K562 (cell line): ENCODE results near the gene IMPA2. TPM values are rescaled to one million over a fixed set of nuclear protein-coding genes. Genes with fewer than 3 reads are reported as not detected.

ENCODE experiments used
- ATAC-seq: fragments of 200-7000 bp; cut with Tn5 transposase; 3 replicates; pipeline ENCODE4 v1.9.1; 2020; ENCODE audit warnings: moderate library complexity
- BruUV-seq: library from RNA; stranded (reverse); fragments of 400-500 nt; replicated peaks from 2 replicates; lab custom pipeline; 2021; lab: Mats Ljungman, UMichigan
- CTCF ChIA-PET: fragments of 300-600 bp; formaldehyde crosslinking; extraction: SDS; loops from one replicate; lab custom pipeline; 2021; ENCODE audit warnings: low intra/inter-chr PET ratio; lab: Yijun Ruan, JAX
- POLR2A ChIA-PET: fragments of 300-600, 350-650 bp; sonication (Branson Sonifier 250); formaldehyde crosslinking; extraction: SDS; loops from one replicate; lab custom pipeline; 2021; ENCODE audit warnings: antibody characterized with exemption, inconsistent platforms; lab: Yijun Ruan, JAX
- DNase-seq, 4 experiments: peaks; one replicate each; pipeline versions ENCODE4 v3.0.0 to v3.0.0-alpha.2; 2011 to 2018; ENCODE audit warnings: low spot score in 3 of 4, mixed read lengths in 3 of 4; ENCODE audit errors: extremely low read depth in 1 of 4
- FAIRE-seq: peaks from 2 replicates; lab custom pipeline; 2011; peaks lifted over from hg19 to GRCh38; lab: Jason Lieb, UNC
- H2AFZ ChIP-seq: 2 replicates; pipeline ENCODE4 v1.6.0; 2011; ENCODE audit warnings: low read depth, low read length, control low read depth, inconsistent platforms
- H3K27ac ChIP-seq: fragments of 200-600 bp; 3 replicates; pipeline ENCODE4 v1.8.0; 2011; ENCODE audit warnings: low read depth, mild to moderate bottlenecking, control low read depth, inconsistent platforms, low read length, moderate library complexity, mixed read lengths; ENCODE audit errors: extremely low read depth
- H3K27me3 ChIP-seq, 2 experiments: fragments of 300-600 bp in 1 of 2; 2 replicates in 1 of 2; 3 replicates in 1 of 2; pipeline versions ENCODE4 v1.6.0 to v1.8.0; 2011; ENCODE audit warnings: inconsistent platforms in 2 of 2, low read length in 2 of 2, mild to moderate bottlenecking in 1 of 2, mixed read lengths in 1 of 2, moderate library complexity in 1 of 2; ENCODE audit not compliant: control insufficient read depth in 2 of 2, insufficient read depth in 2 of 2
- H3K36me3 ChIP-seq: fragments of 300-600 bp; 3 replicates; pipeline ENCODE4 v1.8.0; 2011; ENCODE audit warnings: mild to moderate bottlenecking, low read length, inconsistent platforms; ENCODE audit not compliant: control insufficient read depth, insufficient read depth
- H3K4me1 ChIP-seq, 2 experiments: fragments of 200-600 bp in 1 of 2; replicated peaks in 1 of 2; 2 replicates in 1 of 2; 3 replicates in 1 of 2; pipeline versions ENCODE4 v1.5.1 to v1.8.0; 2011; ENCODE audit warnings: inconsistent platforms in 2 of 2, low read length in 2 of 2, mild to moderate bottlenecking in 1 of 2, mixed read lengths in 1 of 2, moderate library complexity in 1 of 2; ENCODE audit not compliant: control insufficient read depth in 2 of 2, insufficient read depth in 2 of 2
- H3K4me2 ChIP-seq: 2 replicates; pipeline ENCODE4 v1.6.1; 2011; ENCODE audit warnings: low read length, control low read depth, inconsistent platforms, mixed read lengths; ENCODE audit not compliant: insufficient read depth
- H3K4me3 ChIP-seq: fragments of 200-600 bp; sonication (generic), shearing (Covaris generic); 2 replicates; pipeline ENCODE4 v1.5.1; 2016; ENCODE audit warnings: control low read depth, inconsistent platforms
- H3K79me2 ChIP-seq: fragments of 200-600 bp; 3 replicates; pipeline ENCODE4 v1.8.0; 2011; ENCODE audit warnings: low read length, inconsistent platforms; ENCODE audit not compliant: control insufficient read depth, insufficient read depth
- H3K9ac ChIP-seq, 2 experiments: 2 replicates each; pipeline versions ENCODE4 v1.6.0 to v1.6.1; 2011; ENCODE audit warnings: low read depth in 2 of 2, low read length in 2 of 2, control low read depth in 1 of 2, inconsistent platforms in 1 of 2, mild to moderate bottlenecking in 1 of 2, mixed read lengths in 1 of 2; ENCODE audit not compliant: insufficient read depth in 1 of 2
- H3K9me1 ChIP-seq: one replicate; pipeline ENCODE4 v1.6.0; 2011; ENCODE audit warnings: inconsistent platforms, mild to moderate bottlenecking, low read length, moderate library complexity; ENCODE audit not compliant: control insufficient read depth, insufficient read depth
- H3K9me3 ChIP-seq: replicated peaks from 2 replicates; pipeline ENCODE4 v1.5.1; 2011; ENCODE audit warnings: low read depth, low read length, inconsistent platforms; ENCODE audit not compliant: control insufficient read depth, insufficient read depth
- H4K20me1 ChIP-seq: replicated peaks from 2 replicates; pipeline ENCODE4 v1.6.1; 2011; ENCODE audit warnings: low read length, inconsistent platforms, mixed read lengths; ENCODE audit not compliant: control insufficient read depth, insufficient read depth
- ZNF318 ChIP-seq, 2 experiments: fragments of 450-650 bp; IDR thresholded peaks; 2 replicates each; pipeline ENCODE4 v1.6.1; 2016; ENCODE audit warnings: mild to moderate bottlenecking in 2 of 2, borderline replicate concordance in 1 of 2, low read depth in 1 of 2, moderate library complexity in 1 of 2
- WGBS: fragments of 100-300 bp; shearing (Covaris generic); methylation state at CpG from one replicate; pipeline ENCODE4 v1.1.6; 2016; ENCODE audit warnings: low coverage, mixed read lengths; ENCODE audit not compliant: insufficient coverage; ENCODE audit errors: missing lambda C conversion rate; 5-methylcytosine and 5-hydroxymethylcytosine counted together
- in situ Hi-C: fragments of 300-500 bp; cut with MboI; formaldehyde crosslinking; loops from 4 replicates; pipeline ENCODE4 v1.15.0; 2018; ENCODE audit warnings: inconsistent platforms, mixed read lengths
- intact Hi-C: fragments of 100-400 bp; cut with micrococcal nuclease; formaldehyde crosslinking; loops from 2 replicates; pipeline ENCODE4 v1.14.2; 2022
- polyA plus RNA-seq, 8 experiments: library from polyadenylated mRNA; depleted of rRNA in 4 of 8; stranded (reverse) in 5 of 8; unstranded in 3 of 8; fragments of >200 nt; fragmentation: Nextera tagmentation in 2 of 8; fragmentation: Illumina TruSeq in 1 of 8; extraction: Ambion mirVana in 2 of 8; extraction: Trizol in 1 of 8; gene quantifications; 2 replicates each; pipeline versions ENCODE4 v1.2.1 to v1.2.3, GENCODE V29; 2011 to 2014; ENCODE audit warnings: inconsistent platforms in 1 of 8, missing spikeins in 1 of 8
- total RNA-seq, 7 experiments: library from RNA; depleted of rRNA in 6 of 7; stranded (reverse); fragments of >200 nt in 6 of 7; fragmentation: Illumina TruSeq in 2 of 7; extraction: Trizol in 2 of 7; gene quantifications; 2 replicates each; pipeline versions ENCODE4 v1.2.1 to v1.2.3, GENCODE V29; 2011 to 2021; ENCODE audit warnings: low replicate concordance in 1 of 7

IMPA2 gene
- total and polyA plus RNA-seq, 9 of the 15 experiments (the other 6 are each of a cell fraction or from before 2014, with no cell fraction given), result 0.62 to 11.3 (median 5.7) TPM

- Histone ChIP-seq H2AFZ (no peak overlapping the region), H3K36me3 (no peaks in the 10 kb centered on the region), H3K9ac (no peak overlapping the region), H3K4me3 (no peak overlapping the region), H3K9me1 (no peaks in the 10 kb centered on the region), H3K4me2 (no peak overlapping the region), H3K79me2 (no peaks in the 10 kb centered on the region), H3K4me1 (no peaks in the 10 kb centered on the region), H3K27me3 (peaks cover 4 to 13% of the 10 kb centered on the region in 2 experiments; a peak in 4 of 5 replicates), H3K27ac (no peak overlapping the region), H3K9me3 (no peaks in the 10 kb centered on the region), H4K20me1 (no peaks in the 10 kb centered on the region; the same call in 1 of the 2 replicates)
- in situ Hi-C loops, result no loop called here
- DNase-seq, result no peak
- ChIA-PET CTCF (no interaction called here), POLR2A (no interaction called here)
- no peak for FAIRE-seq
- BruUV-seq, result no TSS peak
- 64% methylated on average over 3 of the region's 3 CpGs for WGBS
- ATAC-seq, result no peak
- no peak for TF ChIP-seq ZNF318 (IDR thresholded peaks at IDR 0.05; ENCODE audit: borderline replicate concordance in 1 of 2, low read depth in 1 of 2)
- intact Hi-C loops, result no loop called here
Observed at GRCh38 chr18:12023375-12023774, 42.1 kb downstream of the IMPA2 start.
